ENCODE data around the gene RPP25.

GRCh38 chr15:74983725-74984231 is 27.2 kb upstream of the RPP25 start:
- TF ChIP-seq CTCF (IDR thresholded peaks at IDR 0.05) (no peak), PBX3 (IDR thresholded peaks at IDR 0.05) (no peak), MAFK (IDR thresholded peaks at IDR 0.05; ENCODE audit: partially characterized antibody) (no peak), KDM1A (IDR thresholded peaks at IDR 0.05; ENCODE audit: low read depth) (no peak), POLR2AphosphoS2 (conservative IDR thresholded peaks at IDR 0.05; ENCODE audit: low read length) (no peak), RAD21 (conservative IDR thresholded peaks at IDR 0.05 in 1 of 2, IDR thresholded peaks at IDR 0.05 in 1 of 2) (no peak), POLR2A (IDR thresholded peaks at IDR 0.05; ENCODE audit: low read length) (no peak)
